Testis (tissue), 2 donors: ENCODE data around the gene FGF11.

Source experiments
- POLR2A ChIP-seq: fragments of 450-650 bp; IDR thresholded peaks from one replicate; pipeline ENCODE4 v1.6.1; 2017; ENCODE audit warnings: antibody characterized with exemption, mild to moderate bottlenecking, moderate library complexity
- TF ChIP-seq, protein P1 (sequence below), 3 experiments: fragments of 450-650 bp in 2 of 3; fragments of 200-600 bp in 1 of 3; sonication (generic) in 1 of 3; IDR thresholded peaks; one replicate each; pipeline ENCODE4 v1.5.1; 2016 to 2019; ENCODE audit warnings: antibody characterized with exemption in 3 of 3, mild to moderate bottlenecking in 2 of 3, moderate library complexity in 1 of 3

DNA sequence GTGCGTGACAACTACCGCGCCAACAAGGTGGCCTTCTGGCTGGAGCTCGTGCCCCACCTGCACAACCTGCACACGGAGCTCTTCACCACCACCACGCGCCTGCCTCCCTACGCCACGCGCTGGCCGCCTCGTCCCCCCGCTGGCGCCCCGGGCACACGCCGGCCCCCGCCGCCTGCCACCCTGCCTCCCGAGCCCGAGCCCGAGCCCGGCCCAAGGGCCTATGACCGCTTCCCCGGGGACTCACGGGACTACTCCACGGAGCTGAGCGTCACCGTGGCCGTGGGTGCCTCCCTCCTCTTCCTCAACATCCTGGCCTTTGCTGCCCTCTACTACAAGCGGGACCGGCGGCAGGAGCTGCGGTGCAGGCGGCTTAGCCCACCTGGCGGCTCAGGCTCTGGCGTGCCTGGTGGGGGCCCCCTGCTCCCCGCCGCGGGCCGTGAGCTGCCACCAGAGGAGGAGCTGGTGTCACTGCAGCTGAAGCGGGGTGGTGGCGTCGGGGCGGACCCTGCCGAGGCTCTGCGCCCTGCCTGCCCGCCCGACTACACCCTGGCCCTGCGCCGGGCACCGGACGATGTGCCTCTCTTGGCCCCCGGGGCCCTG, 22.2 kb upstream of the FGF11 start:
- TF ChIP-seq, protein P1, sequence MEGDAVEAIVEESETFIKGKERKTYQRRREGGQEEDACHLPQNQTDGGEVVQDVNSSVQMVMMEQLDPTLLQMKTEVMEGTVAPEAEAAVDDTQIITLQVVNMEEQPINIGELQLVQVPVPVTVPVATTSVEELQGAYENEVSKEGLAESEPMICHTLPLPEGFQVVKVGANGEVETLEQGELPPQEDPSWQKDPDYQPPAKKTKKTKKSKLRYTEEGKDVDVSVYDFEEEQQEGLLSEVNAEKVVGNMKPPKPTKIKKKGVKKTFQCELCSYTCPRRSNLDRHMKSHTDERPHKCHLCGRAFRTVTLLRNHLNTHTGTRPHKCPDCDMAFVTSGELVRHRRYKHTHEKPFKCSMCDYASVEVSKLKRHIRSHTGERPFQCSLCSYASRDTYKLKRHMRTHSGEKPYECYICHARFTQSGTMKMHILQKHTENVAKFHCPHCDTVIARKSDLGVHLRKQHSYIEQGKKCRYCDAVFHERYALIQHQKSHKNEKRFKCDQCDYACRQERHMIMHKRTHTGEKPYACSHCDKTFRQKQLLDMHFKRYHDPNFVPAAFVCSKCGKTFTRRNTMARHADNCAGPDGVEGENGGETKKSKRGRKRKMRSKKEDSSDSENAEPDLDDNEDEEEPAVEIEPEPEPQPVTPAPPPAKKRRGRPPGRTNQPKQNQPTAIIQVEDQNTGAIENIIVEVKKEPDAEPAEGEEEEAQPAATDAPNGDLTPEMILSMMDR (IDR thresholded peaks at IDR 0.05): no peak
- TF ChIP-seq POLR2A: no peak
